Inflammatory macrophage (primary cell): ENCODE data around the gene TMEM59L.
A peak's percentile ranks its signal among the peaks of the same experiment; 100 is the strongest.

Experiments used
- DNase-seq, 2 donors: peaks; one replicate each; pipeline ENCODE4 v3.0.0-alpha.2; 2020 to 2022

Gene TMEM59L

GRCh38 chr19:18660051-18660910 lies 47.6 kb downstream of the TMEM59L start:
- DNase-seq, result peak; percentile 78 to 97

GRCh38 chr19:18660939-18661670 lies 48.4 kb downstream of the TMEM59L start:
- DNase-seq, result peak; percentile 74 to 93

GRCh38 chr19:18662972-18663732 lies 50.5 kb downstream of the TMEM59L start:
- no peak for DNase-seq

- no peak for DNase-seq
Observed at GRCh38 chr19:18663940-18664530, 51.4 kb downstream of the TMEM59L start.

- DNase-seq, result no peak
Observed at GRCh38 chr19:18665771-18666202, 53.1 kb downstream of the TMEM59L start.

- no peak for DNase-seq
Observed at GRCh38 chr19:18666317-18666716, 53.6 kb downstream of the TMEM59L start.

GRCh38 chr19:18666784-18667183 lies 54.1 kb downstream of the TMEM59L start:
- no peak for DNase-seq

- DNase-seq, result no peak
Observed at GRCh38 chr19:18667531-18668251, 55.0 kb downstream of the TMEM59L start.

GRCh38 chr19:18668252-18668631 lies 55.6 kb downstream of the TMEM59L start:
- no peak for DNase-seq

- no peak for DNase-seq
Observed at GRCh38 chr19:18668744-18669523, 56.3 kb downstream of the TMEM59L start.

- no peak for DNase-seq
Observed at GRCh38 chr19:18669524-18669817, 56.8 kb downstream of the TMEM59L start.

- DNase-seq, result no peak
Observed at GRCh38 chr19:18669883-18670282, 57.2 kb downstream of the TMEM59L start.

GRCh38 chr19:18670312-18670711 lies 57.6 kb downstream of the TMEM59L start:
- no peak for DNase-seq
